ENCODE data around the gene DPYSL4.

The DPYSL4 gene

DNA sequence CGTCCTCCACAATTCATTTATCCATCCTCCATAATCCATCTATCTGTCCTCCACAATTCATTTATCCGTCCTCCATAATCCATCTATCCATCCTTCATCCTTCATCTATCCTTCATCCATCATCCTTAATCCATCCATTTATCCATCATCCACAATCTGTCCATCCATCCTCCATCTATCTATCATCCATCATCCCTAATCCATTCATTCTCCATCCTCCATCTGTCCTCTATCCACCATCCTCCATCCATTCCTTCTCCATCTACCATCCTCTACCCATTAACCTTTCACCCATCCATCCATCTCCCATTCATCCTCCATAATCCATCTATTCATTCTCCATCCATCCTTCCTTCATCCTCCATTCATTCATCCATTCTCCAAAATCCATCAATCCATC, 36.0 kb upstream of the DPYSL4 start:
- H2AFZ ChIP-seq (ENCODE audit: low read length): no peak overlapping the region

DNA sequence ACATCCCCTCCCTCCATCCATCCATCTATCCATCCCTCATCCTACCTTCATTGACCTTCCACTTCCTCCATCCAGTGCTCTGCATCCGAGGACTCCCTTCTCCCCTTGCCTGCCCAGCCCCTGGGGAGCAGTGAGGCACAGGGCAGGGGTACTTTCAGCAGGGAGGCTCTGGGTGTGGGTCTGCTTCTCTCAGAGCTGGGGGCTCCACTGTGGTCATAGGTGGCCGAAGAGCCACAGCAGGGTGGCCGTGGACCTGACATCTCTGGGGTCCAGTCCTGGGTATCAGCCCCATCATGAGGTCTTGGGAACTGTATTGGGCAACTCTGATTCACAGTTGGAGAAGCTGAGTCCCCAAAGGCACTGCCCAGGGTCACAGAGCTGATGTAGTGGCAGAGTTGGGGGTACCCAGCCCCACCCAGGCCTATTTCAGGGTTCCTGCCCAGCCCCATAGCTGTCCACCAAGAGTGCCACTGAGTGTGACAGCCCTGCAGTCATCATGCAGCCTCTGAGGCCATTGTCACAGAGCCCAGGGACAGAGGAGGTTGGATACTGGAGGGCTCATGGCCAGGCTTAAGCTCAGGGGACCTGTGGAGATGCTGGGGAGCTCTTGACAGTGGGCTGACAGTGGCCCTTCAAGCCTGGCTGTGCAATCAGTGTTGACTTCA, 35.3 kb upstream of the DPYSL4 start:
- Histone ChIP-seq H3F3A (ENCODE audit: insufficient read depth, low read length) (no peaks in the 10 kb centered on the region), H3K4me1 (ENCODE audit: insufficient read depth, low read length, severe bottlenecking) (no peaks in the 10 kb centered on the region), H3K27me3 (ENCODE audit: insufficient read depth, low read length) (no peaks in the 10 kb centered on the region), H3K27ac (ENCODE audit: low read depth, low read length, poor library complexity, severe bottlenecking) (no peak overlapping the region), H3K4me3 (ENCODE audit: low read depth, low read length, poor library complexity, severe bottlenecking) (no peak overlapping the region), H3K9me2 (ENCODE audit: low read depth, low read length) (no peaks in the 10 kb centered on the region), H3K36me3 (ENCODE audit: insufficient read depth, low read length) (no peaks in the 10 kb centered on the region), H3K9ac (ENCODE audit: low read length) (no peak overlapping the region), H3K4me2 (ENCODE audit: low read length) (no peak overlapping the region), H2AFZ (ENCODE audit: low read length) (no peak overlapping the region), H3K9me3 (ENCODE audit: low read length) (no peaks in the 10 kb centered on the region), H3K79me2 (ENCODE audit: insufficient read depth, low read length) (no peaks in the 10 kb centered on the region), H4K20me1 (ENCODE audit: insufficient read depth, low read length) (no peaks in the 10 kb centered on the region)
- TF ChIP-seq EZH2 (IDR thresholded peaks at IDR 0.05; ENCODE audit: borderline replicate concordance, low read length): no peak
- TF ChIP-seq, protein P1, sequence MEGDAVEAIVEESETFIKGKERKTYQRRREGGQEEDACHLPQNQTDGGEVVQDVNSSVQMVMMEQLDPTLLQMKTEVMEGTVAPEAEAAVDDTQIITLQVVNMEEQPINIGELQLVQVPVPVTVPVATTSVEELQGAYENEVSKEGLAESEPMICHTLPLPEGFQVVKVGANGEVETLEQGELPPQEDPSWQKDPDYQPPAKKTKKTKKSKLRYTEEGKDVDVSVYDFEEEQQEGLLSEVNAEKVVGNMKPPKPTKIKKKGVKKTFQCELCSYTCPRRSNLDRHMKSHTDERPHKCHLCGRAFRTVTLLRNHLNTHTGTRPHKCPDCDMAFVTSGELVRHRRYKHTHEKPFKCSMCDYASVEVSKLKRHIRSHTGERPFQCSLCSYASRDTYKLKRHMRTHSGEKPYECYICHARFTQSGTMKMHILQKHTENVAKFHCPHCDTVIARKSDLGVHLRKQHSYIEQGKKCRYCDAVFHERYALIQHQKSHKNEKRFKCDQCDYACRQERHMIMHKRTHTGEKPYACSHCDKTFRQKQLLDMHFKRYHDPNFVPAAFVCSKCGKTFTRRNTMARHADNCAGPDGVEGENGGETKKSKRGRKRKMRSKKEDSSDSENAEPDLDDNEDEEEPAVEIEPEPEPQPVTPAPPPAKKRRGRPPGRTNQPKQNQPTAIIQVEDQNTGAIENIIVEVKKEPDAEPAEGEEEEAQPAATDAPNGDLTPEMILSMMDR (IDR thresholded peaks at IDR 0.05; ENCODE audit: low read length): no peak

More for the DNA sequence above, 36.0 kb upstream of the DPYSL4 start:
- Histone ChIP-seq H3K27me3 (ENCODE audit: insufficient read depth, low read length) (no peaks in the 10 kb centered on the region), H3K79me2 (ENCODE audit: insufficient read depth, low read length) (no peaks in the 10 kb centered on the region), H3K27ac (ENCODE audit: low read depth, low read length, poor library complexity, severe bottlenecking) (no peak overlapping the region), H3F3A (ENCODE audit: insufficient read depth, low read length) (no peaks in the 10 kb centered on the region), H3K4me3 (ENCODE audit: low read depth, low read length, poor library complexity, severe bottlenecking) (no peak overlapping the region), H4K20me1 (ENCODE audit: insufficient read depth, low read length) (no peaks in the 10 kb centered on the region), H3K9ac (ENCODE audit: low read length) (no peak overlapping the region), H3K4me2 (ENCODE audit: low read length) (no peak overlapping the region), H3K9me2 (ENCODE audit: low read depth, low read length) (no peaks in the 10 kb centered on the region), H3K9me3 (ENCODE audit: low read length) (no peaks in the 10 kb centered on the region), H3K36me3 (ENCODE audit: insufficient read depth, low read length) (no peaks in the 10 kb centered on the region), H3K4me1 (ENCODE audit: insufficient read depth, low read length, severe bottlenecking) (no peaks in the 10 kb centered on the region)
- no peak for TF ChIP-seq EZH2 (IDR thresholded peaks at IDR 0.05; ENCODE audit: borderline replicate concordance, low read length)
- TF ChIP-seq, protein P1 (IDR thresholded peaks at IDR 0.05; ENCODE audit: low read length): no peak

DNA sequence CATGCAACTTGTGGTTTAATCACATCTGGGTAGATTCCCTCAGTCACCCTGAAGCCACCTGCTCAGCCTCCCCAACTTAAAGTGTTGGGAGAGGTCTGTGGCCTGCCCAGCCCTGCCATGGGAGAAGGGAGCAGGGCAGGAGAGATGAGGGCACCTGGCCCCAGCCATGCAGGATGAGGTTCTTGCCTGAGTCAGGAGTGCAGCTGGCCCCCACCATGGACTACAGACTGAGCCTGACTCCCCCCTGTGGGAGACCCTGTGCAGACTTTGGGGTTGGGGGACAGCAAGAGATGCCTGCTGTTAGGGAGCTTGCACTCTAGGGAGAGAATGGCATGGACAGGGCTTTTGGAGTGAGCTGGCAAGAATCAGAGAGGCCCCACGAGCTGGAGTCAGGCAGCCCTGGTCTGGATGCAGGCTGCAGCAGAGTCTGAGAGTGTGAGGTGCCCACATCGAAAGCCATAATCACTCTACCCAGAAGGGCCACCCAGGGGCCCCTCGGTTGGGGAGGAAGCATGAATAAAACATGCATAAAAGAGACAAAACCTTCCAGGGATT, 34.7 kb upstream of the DPYSL4 start:
- no peaks in the 10 kb centered on the region for H3K27me3 ChIP-seq (ENCODE audit: insufficient read depth, low read length)
- no peaks in the 10 kb centered on the region for H3K79me2 ChIP-seq (ENCODE audit: insufficient read depth, low read length)
- no peak overlapping the region for H3K9ac ChIP-seq (ENCODE audit: low read length)
- no peaks in the 10 kb centered on the region for H4K20me1 ChIP-seq (ENCODE audit: insufficient read depth, low read length)
- H3K27ac ChIP-seq (ENCODE audit: low read depth, low read length, poor library complexity, severe bottlenecking): no peak overlapping the region
- no peak overlapping the region for H3K4me2 ChIP-seq (ENCODE audit: low read length)
- H3K9me3 ChIP-seq (ENCODE audit: low read length): no peaks in the 10 kb centered on the region
- no peaks in the 10 kb centered on the region for H3F3A ChIP-seq (ENCODE audit: insufficient read depth, low read length)
- TF ChIP-seq EZH2 (IDR thresholded peaks at IDR 0.05; ENCODE audit: borderline replicate concordance, low read length): no peak
- TF ChIP-seq, protein P1 (IDR thresholded peaks at IDR 0.05; ENCODE audit: low read length): no peak
- no peak overlapping the region for H2AFZ ChIP-seq (ENCODE audit: low read length)
- H3K36me3 ChIP-seq (ENCODE audit: insufficient read depth, low read length): no peaks in the 10 kb centered on the region
- H3K9me2 ChIP-seq (ENCODE audit: low read depth, low read length): no peaks in the 10 kb centered on the region
- no peaks in the 10 kb centered on the region for H3K4me1 ChIP-seq (ENCODE audit: insufficient read depth, low read length, severe bottlenecking)
- no peak overlapping the region for H3K4me3 ChIP-seq (ENCODE audit: low read depth, low read length, poor library complexity, severe bottlenecking)

All from OCI-LY1 (cell line).